A549 treated with CpdA at 1 μM for 4 hours (cell line): ENCODE measurements around the gene ERGIC2. TPM values are rescaled to one million over a fixed set of nuclear protein-coding genes. Genes with fewer than 3 reads are reported as not detected.

Source experiments
- total RNA-seq: library from RNA; stranded (reverse); fragments of 200-300 nt; extraction: Qiagen RNA extraction; gene quantifications from 5 replicates; pipeline ENCODE4 v1.2.3, GENCODE V29; 2022; ENCODE audit warnings: low read depth

ERGIC2 gene, protein sequence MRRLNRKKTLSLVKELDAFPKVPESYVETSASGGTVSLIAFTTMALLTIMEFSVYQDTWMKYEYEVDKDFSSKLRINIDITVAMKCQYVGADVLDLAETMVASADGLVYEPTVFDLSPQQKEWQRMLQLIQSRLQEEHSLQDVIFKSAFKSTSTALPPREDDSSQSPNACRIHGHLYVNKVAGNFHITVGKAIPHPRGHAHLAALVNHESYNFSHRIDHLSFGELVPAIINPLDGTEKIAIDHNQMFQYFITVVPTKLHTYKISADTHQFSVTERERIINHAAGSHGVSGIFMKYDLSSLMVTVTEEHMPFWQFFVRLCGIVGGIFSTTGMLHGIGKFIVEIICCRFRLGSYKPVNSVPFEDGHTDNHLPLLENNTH
- total RNA-seq = 64.5 to 85.9 TPM (median 68.2 TPM) in 5 replicates

DNA sequence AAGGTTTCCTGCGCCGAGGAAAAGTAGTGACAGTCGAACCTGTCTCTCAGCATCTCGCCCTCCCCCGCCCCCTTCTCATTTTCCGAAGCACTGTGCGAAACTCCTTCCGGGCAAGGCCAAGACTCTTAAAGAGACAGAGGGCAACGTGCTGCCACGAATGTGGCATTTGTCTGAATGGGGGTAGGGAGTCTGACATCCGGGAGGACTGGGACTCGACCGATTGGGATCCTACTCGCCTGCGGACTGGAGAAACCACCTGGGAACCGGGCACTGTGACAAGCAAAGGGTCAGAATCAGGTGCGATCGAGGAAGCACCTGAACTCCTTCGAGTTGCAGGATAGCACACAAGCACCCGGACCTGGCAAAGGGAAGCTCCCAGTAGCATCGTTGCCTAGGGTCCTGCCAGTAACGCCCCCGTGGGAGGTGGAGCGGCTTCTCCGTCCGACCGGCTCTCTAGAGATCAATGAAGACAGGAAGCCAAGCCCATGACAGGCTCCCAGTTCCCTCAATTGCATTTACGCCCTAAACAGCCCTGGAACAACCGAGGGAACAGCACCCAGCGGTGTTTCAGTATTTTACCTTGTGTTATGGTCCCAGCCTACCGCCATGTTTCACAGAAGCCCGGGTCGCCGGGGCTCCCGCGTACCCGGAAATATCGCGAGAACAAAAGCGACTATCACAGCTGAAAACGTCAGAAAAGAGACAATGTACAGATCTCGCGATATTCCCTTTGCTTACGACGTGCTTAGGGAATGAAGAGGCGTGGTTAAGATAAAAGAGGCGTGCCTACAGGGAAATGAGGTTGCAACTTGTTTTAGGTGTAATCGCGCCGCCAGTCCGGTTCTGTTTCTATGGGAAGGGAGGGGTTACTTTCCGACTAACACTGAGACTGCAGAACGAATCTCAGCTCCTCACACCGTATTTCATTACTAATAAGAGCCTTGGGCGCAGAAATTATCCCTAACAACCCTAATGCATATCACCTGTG lies at the start of gene ERGIC2:
ERGIC2 (minus strand) TSS at position 637 of the 988 bp plus-strand sequence. CDS start 9,539 bp downstream, outside the sequence.

Other genes with a start within 250 kb of the ERGIC2 start
- gene FAR2, start 231.9 kb downstream of the ERGIC2 start, total RNA-seq = 0.05 to 0.42 TPM (median 0.15 TPM) in 3 of 5 replicates, not detected in the others
- not detected in 5 replicates for gene OVCH1, start 116.5 kb upstream of the ERGIC2 start, total RNA-seq